GM23338 (cell line): ENCODE measurements around the gene CHD9. TPM values are rescaled to one million over a fixed set of nuclear protein-coding genes. Genes with fewer than 3 reads are reported as not detected.

Source experiments
- ATAC-seq: fragments of 200-7000 bp; cut with Tn5 transposase; 3 replicates; pipeline ENCODE4 v1.9.1; 2020
- DNase-seq: peaks from one replicate; pipeline ENCODE4 v3.0.0-alpha.2; 2015; ENCODE audit warnings: low spot score
- H2AFZ ChIP-seq: fragments of 200-600 bp; sonication (generic); 2 replicates; pipeline ENCODE4 v1.8.0; 2016; ENCODE audit warnings: antibody characterized with exemption, mild to moderate bottlenecking, moderate library complexity
- H3F3A ChIP-seq: fragments of 200-600 bp; sonication (generic); replicated peaks from 2 replicates; pipeline ENCODE4 v1.8.0; 2017; ENCODE audit warnings: antibody characterized with exemption, mixed run types, low read depth
- H3K27ac ChIP-seq: fragments of 200-600 bp; sonication (generic); 2 replicates; pipeline ENCODE4 v1.6.1; 2016; ENCODE audit warnings: low read depth
- H3K27me3 ChIP-seq: fragments of 200-600 bp; sonication (generic); 2 replicates; pipeline ENCODE4 v1.8.0; 2016; ENCODE audit warnings: mild to moderate bottlenecking, mixed run types, moderate library complexity; ENCODE audit not compliant: insufficient read depth
- H3K36me3 ChIP-seq: fragments of 200-600 bp; sonication (generic); 2 replicates; pipeline ENCODE4 v1.8.0; 2016; ENCODE audit warnings: mild to moderate bottlenecking; ENCODE audit not compliant: insufficient read depth
- H3K4me1 ChIP-seq: fragments of 200-600 bp; sonication (generic); 2 replicates; pipeline ENCODE4 v1.8.0; 2016; ENCODE audit warnings: mild to moderate bottlenecking, moderate library complexity; ENCODE audit not compliant: insufficient read depth
- H3K4me2 ChIP-seq: fragments of 200-600 bp; sonication (generic); 2 replicates; pipeline ENCODE4 v1.7.1; 2017; ENCODE audit warnings: mixed run types
- H3K4me3 ChIP-seq: fragments of 200-600 bp; sonication (generic); 2 replicates; pipeline ENCODE4 v1.6.1; 2016; ENCODE audit warnings: mixed run types
- H3K79me2 ChIP-seq: fragments of 200-600 bp; sonication (generic); replicated peaks from 2 replicates; pipeline ENCODE4 v1.8.0; 2017; ENCODE audit warnings: mild to moderate bottlenecking; ENCODE audit not compliant: insufficient read depth
- H3K9me2 ChIP-seq: fragments of 200-600 bp; sonication (generic); 2 replicates; pipeline ENCODE4 v1.8.0; 2017; ENCODE audit not compliant: insufficient read depth
- H4K20me1 ChIP-seq: fragments of 200-600 bp; sonication (generic); replicated peaks from 2 replicates; pipeline ENCODE4 v1.8.0; 2017; ENCODE audit warnings: mild to moderate bottlenecking; ENCODE audit not compliant: insufficient read depth
- H3K27ac Mint-ChIP-seq: 2 replicates; pipeline ENCODE4 v1.8.0; 2020; ENCODE audit warnings: inconsistent platforms, mild to moderate bottlenecking, moderate library complexity, mixed read lengths
- H3K27me3 Mint-ChIP-seq: 3 replicates; pipeline ENCODE4 v1.8.0; 2022; ENCODE audit warnings: low read depth, mild to moderate bottlenecking, moderate library complexity, mixed read lengths, inconsistent platforms; ENCODE audit not compliant: insufficient read depth, poor library complexity
- H3K36me3 Mint-ChIP-seq: 3 replicates; pipeline ENCODE4 v1.8.0; 2021; ENCODE audit warnings: low read depth, mild to moderate bottlenecking, inconsistent platforms, moderate library complexity, mixed read lengths
- H3K4me1 Mint-ChIP-seq: 3 replicates; pipeline ENCODE4 v1.8.0; 2020; ENCODE audit warnings: mild to moderate bottlenecking, inconsistent platforms, mixed read lengths
- H3K4me3 Mint-ChIP-seq: 3 replicates; pipeline ENCODE4 v1.8.0; 2021; ENCODE audit warnings: moderate library complexity, mild to moderate bottlenecking, inconsistent platforms, mixed read lengths
- H3K9me3 Mint-ChIP-seq: 3 replicates; pipeline ENCODE4 v1.8.0; 2020; ENCODE audit warnings: moderate library complexity, mild to moderate bottlenecking, inconsistent platforms, mixed read lengths
- CREB1 ChIP-seq: fragments of 250-450 bp; sonication (Bioruptor Pico); IDR thresholded peaks from 2 replicates; pipeline ENCODE4 v1.5.0; 2020; ENCODE audit warnings: low read depth, mild to moderate bottlenecking, moderate library complexity
- EZH2phosphoT487 ChIP-seq: fragments of 200-600 bp; sonication (generic); IDR thresholded peaks from one replicate; pipeline ENCODE4 v1.8.1; 2018; ENCODE audit warnings: antibody characterized with exemption; ENCODE audit not compliant: unreplicated experiment
- JUNB ChIP-seq: IDR thresholded peaks from one replicate; pipeline ENCODE4 v1.6.1; 2016; ENCODE audit warnings: antibody characterized with exemption; ENCODE audit not compliant: unreplicated experiment
- NANOG ChIP-seq: IDR thresholded peaks from 2 replicates; pipeline ENCODE4 v1.6.1; 2016; ENCODE audit warnings: antibody characterized with exemption, borderline replicate concordance
- POLR2AphosphoS5 ChIP-seq: IDR thresholded peaks from 2 replicates; pipeline ENCODE4 v1.6.1; 2016; ENCODE audit warnings: antibody characterized with exemption, low read depth
- REST ChIP-seq: IDR thresholded peaks from one replicate; pipeline ENCODE4 v1.6.1; 2018; ENCODE audit warnings: antibody characterized with exemption; ENCODE audit not compliant: unreplicated experiment
- STAT1 ChIP-seq: IDR thresholded peaks from one replicate; pipeline ENCODE4 v1.6.1; 2016; ENCODE audit warnings: antibody characterized with exemption; ENCODE audit not compliant: unreplicated experiment
- ZNF114 ChIP-seq: fragments of 250-450 bp; sonication (Bioruptor Pico); IDR thresholded peaks from 2 replicates; pipeline ENCODE4 v1.5.0; 2020; ENCODE audit warnings: mild to moderate bottlenecking, moderate library complexity
- polyA plus RNA-seq: library from polyadenylated mRNA; unstranded; fragments of >200 nt; fragmentation: Nextera tagmentation; extraction: Ambion mirVana; gene quantifications from 2 replicates; pipeline ENCODE4 v1.2.1, GENCODE V29; 2016
- total RNA-seq: library from RNA; depleted of rRNA; stranded (reverse); fragments of >200 nt; shearing (Covaris generic); gene quantifications from 2 replicates; pipeline ENCODE4 v1.2.3, GENCODE V29; 2014
- TF ChIP-seq, protein P1 (sequence below): IDR thresholded peaks from 2 replicates; pipeline ENCODE4 v1.6.1; 2016; ENCODE audit warnings: antibody characterized with exemption

Gene CHD9
- total and polyA plus RNA-seq, 2 experiments from 2014 or later: 18.8 to 46.6 TPM

DNA sequence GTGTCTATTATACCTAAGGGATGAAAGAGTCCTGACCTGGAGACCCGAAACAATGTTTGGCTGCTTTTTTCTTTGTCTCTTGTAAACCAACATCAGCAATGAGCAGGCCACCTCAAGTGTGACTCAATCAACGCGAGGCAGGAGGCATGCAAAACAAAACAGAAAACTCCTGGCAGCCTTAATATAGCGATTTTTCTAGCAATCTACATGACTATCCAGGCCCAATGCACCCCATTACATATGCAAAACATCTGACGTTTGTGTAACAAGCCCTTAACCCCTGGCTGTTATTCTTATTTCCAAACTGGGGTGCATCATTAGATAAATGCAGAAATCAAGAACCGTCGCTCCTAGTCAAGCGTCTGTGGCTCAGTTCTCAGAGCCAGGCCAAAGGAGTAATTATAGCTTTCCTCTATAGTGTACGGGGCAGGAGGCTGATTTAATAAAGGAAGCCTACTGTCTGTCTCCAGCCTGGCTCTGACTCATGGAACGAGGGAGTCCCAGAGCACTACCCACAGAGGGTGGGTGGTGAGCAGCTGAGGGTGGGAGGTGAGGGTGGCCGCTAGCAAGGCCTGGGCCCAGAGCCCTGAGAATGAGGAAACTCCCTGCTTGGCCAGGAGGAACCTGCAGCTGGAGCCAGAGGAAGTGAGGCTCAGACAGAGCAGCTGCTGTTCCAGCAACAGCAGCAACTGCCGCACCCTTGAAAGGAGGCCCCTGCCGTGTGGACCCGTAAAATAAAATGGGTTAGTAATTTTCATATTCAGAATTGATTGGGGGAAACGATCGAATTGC lies 43.9 kb downstream of the CHD9 start:
- H3K4me3 Mint-ChIP-seq: peak overlapping the region; percentile 63
- Histone ChIP-seq H3K36me3 (no peaks in the 10 kb centered on the region), H3K27ac (peak overlapping the region; percentile 96), H3K9me2 (no peaks in the 10 kb centered on the region), H3K4me3 (peak overlapping the region; percentile 55), H3K4me2 (peak overlapping the region; percentile 77), H2AFZ (0 out of 2 replicates have a peak overlapping the region, but pooled peaks have one; percentile 3), H3K4me1 (peaks cover 37% of the 10 kb centered on the region), H3F3A (peaks cover 15% of the 10 kb centered on the region), H3K27me3 (no peaks in the 10 kb centered on the region), H3K79me2 (peaks cover 31% of the 10 kb centered on the region), H4K20me1 (no peaks in the 10 kb centered on the region)
- no peaks in the 10 kb centered on the region for H3K9me3 Mint-ChIP-seq
- TF ChIP-seq, protein P1, sequence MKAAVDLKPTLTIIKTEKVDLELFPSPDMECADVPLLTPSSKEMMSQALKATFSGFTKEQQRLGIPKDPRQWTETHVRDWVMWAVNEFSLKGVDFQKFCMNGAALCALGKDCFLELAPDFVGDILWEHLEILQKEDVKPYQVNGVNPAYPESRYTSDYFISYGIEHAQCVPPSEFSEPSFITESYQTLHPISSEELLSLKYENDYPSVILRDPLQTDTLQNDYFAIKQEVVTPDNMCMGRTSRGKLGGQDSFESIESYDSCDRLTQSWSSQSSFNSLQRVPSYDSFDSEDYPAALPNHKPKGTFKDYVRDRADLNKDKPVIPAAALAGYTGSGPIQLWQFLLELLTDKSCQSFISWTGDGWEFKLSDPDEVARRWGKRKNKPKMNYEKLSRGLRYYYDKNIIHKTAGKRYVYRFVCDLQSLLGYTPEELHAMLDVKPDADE: no peak
- TF ChIP-seq NANOG: peak; percentile 34; the same call in 1 of the 2 replicates
- ATAC-seq (peak; percentile 61), DNase-seq (peak; percentile 55)
- peaks cover 33% of the 10 kb centered on the region for H3K4me1 Mint-ChIP-seq
- peaks cover 3% of the 10 kb centered on the region; the same call in 1 of the 3 replicates for H3K36me3 Mint-ChIP-seq
- H3K27me3 Mint-ChIP-seq: peaks cover 5% of the 10 kb centered on the region
- H3K27ac Mint-ChIP-seq: peak overlapping the region; percentile 86

DNA sequence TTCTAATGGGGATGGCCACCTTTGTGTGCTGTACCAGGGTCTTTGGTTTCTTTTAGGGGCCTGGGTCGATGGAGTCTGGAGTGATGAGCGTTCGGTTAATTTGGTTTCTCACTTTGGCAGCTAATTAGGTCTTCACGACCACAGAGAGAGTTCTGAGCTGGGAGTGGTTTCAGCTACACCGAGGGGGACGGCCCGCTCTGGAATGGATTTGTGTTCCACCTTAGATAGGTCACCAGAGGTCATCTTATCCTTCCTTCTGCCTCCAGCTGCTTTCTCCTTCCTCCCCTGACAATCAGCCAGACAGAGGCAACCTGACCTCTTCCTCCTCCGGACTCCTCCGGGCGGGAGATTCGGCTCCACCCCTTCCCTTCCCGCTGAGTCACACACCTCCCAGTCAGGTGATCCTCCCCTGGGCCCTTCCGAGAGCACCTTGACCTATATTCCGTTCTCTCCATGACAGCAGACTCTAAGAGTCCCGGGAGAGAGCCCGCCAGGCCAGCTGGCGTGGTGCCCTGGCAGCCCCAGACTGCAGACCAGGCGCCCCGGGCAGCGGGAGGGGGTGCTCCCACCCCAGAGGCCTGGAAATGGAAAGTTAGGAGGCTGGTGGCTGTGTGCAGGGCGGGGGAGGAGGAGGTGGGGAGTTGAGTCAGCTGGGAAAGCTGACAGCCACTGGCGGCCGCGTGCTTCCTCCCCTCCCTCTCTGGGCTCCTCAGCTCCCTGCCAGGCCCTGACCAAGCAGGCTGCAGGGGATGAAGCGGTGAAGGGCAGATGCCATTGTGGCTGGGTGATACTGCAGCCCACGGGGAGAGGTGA lies 44.7 kb downstream of the CHD9 start:
- Histone ChIP-seq H3K9me2 (no peaks in the 10 kb centered on the region), H3F3A (peaks cover 15% of the 10 kb centered on the region), H3K4me1 (peaks cover 31% of the 10 kb centered on the region), H3K36me3 (no peaks in the 10 kb centered on the region), H4K20me1 (no peaks in the 10 kb centered on the region), H3K79me2 (peaks cover 39% of the 10 kb centered on the region), H3K27ac (peak overlapping the region; percentile 96), H3K27me3 (no peaks in the 10 kb centered on the region), H2AFZ (no peak overlapping the region), H3K4me3 (peak overlapping the region; percentile 55), H3K4me2 (peak overlapping the region; percentile 77)
- peak; percentile 96 for DNase-seq
- peak overlapping the region; percentile 63 for H3K4me3 Mint-ChIP-seq
- peak overlapping the region; percentile 86 for H3K27ac Mint-ChIP-seq
- H3K27me3 Mint-ChIP-seq: peaks cover 5% of the 10 kb centered on the region
- ATAC-seq: peak; percentile 88
- peaks cover 29% of the 10 kb centered on the region for H3K4me1 Mint-ChIP-seq
- no peak for TF ChIP-seq ZNF114
- peak; percentile 58; the same call in 1 of the 2 replicates for TF ChIP-seq POLR2AphosphoS5
- peaks cover 3% of the 10 kb centered on the region; the same call in 1 of the 3 replicates for H3K36me3 Mint-ChIP-seq
- no peaks in the 10 kb centered on the region for H3K9me3 Mint-ChIP-seq

- DNase-seq: no peak
- Histone ChIP-seq H3K27ac (peak overlapping the region; percentile 96), H3K4me2 (peak overlapping the region; percentile 77), H4K20me1 (no peaks in the 10 kb centered on the region), H3K79me2 (peaks cover 40% of the 10 kb centered on the region), H3K9me2 (no peaks in the 10 kb centered on the region), H3K27me3 (no peaks in the 10 kb centered on the region), H3K4me1 (peaks cover 31% of the 10 kb centered on the region), H3K4me3 (peak overlapping the region; percentile 55), H3F3A (peaks cover 15% of the 10 kb centered on the region), H2AFZ (no peak overlapping the region), H3K36me3 (no peaks in the 10 kb centered on the region)
- H3K9me3 Mint-ChIP-seq: no peaks in the 10 kb centered on the region
- H3K36me3 Mint-ChIP-seq: no peaks in the 10 kb centered on the region
- peaks cover 5% of the 10 kb centered on the region for H3K27me3 Mint-ChIP-seq
- peak overlapping the region; percentile 63 for H3K4me3 Mint-ChIP-seq
- no peak for ATAC-seq
- H3K27ac Mint-ChIP-seq: peak overlapping the region; percentile 80
- peaks cover 28% of the 10 kb centered on the region for H3K4me1 Mint-ChIP-seq
- no peak for TF ChIP-seq JUNB
- TF ChIP-seq REST: no peak
- no peak for TF ChIP-seq STAT1
- TF ChIP-seq EZH2phosphoT487: no peak
- TF ChIP-seq CREB1 (CRISPR knock-in tag): no peak
Observed at GRCh38 chr16:53100131-53100748, 45.4 kb downstream of the CHD9 start.
